ENCODE measurements around the gene FOXP3.

The FOXP3 gene

GRCh38 chrX:49273181-49273727, 8.7 kb upstream of the FOXP3 start:
- DNase-seq (ENCODE audit: low read depth) = no peak

DNA sequence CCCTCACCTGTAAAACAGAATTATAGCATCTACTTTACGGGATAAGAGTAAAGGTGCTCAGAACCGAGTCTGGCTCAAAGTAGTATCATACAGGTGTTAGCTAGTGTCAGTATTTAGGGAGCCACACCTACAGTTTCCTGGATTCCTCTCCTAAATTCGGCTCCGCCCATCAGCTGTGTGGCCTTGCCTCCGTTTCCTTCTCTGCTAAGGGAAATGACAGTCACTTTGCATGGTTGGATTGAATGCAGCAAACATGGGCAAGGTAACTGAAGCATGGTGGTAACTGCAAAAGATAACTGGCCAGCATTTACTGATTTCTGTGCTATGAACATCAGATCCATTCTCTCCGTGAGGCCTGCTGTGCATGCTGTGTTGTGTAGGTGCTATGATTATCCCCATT, 7.9 kb upstream of the FOXP3 start:
- DNase-seq (ENCODE audit: low read depth) = no peak

DNA sequence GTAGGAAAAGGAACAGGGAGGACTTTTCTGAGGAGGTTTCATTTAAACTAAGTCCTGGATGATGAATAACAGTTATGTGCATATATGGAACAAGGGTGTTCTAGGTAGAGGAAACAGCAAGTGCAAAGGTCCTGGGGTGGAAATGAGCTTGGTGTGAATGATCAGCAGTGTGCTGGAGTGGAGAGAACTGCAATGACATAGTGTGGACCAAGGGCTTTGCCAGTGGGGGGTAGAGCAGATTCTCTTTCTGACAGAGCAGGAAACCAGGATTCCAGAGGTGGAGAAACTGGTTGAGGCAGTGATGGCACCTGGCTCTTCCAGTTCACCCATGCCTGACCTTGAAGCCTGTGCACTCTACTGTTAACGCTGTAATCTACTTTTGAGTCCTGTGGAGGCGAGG, 6.8 kb upstream of the FOXP3 start:
- no peak for DNase-seq (ENCODE audit: low read depth)

GRCh38 chrX:49270249-49270921, 5.9 kb upstream of the FOXP3 start:
- DNase-seq (ENCODE audit: low read depth) = no peak

GRCh38 chrX:49269767-49270248, 5.3 kb upstream of the FOXP3 start, which contains the start of gene PPP1R3F:
PPP1R3F (plus strand) TSS chrX:49269793; CDS start chrX:49269870, 77 bp downstream.
- DNase-seq (ENCODE audit: low read depth) = no peak

GRCh38 chrX:49269010-49269766, 4.7 kb upstream of the FOXP3 start:
- DNase-seq (ENCODE audit: low read depth) = peak; percentile 81

DNA sequence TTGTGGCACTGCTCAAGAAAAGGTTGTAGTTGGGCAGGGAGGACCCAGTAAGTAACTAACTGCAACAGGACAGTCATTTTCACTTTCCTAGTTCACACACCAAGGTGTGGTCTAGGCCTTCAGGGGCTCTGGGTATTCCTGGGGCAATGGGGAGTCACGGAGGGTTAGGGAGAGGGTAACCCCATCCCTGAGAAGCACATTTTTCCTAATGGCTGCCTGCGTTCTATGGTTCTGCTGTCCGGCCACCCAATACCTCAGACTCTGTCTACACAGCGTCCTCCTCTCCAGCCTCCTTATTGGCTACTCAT, 4.1 kb upstream of the FOXP3 start:
- no peak for DNase-seq (ENCODE audit: low read depth)

DNA sequence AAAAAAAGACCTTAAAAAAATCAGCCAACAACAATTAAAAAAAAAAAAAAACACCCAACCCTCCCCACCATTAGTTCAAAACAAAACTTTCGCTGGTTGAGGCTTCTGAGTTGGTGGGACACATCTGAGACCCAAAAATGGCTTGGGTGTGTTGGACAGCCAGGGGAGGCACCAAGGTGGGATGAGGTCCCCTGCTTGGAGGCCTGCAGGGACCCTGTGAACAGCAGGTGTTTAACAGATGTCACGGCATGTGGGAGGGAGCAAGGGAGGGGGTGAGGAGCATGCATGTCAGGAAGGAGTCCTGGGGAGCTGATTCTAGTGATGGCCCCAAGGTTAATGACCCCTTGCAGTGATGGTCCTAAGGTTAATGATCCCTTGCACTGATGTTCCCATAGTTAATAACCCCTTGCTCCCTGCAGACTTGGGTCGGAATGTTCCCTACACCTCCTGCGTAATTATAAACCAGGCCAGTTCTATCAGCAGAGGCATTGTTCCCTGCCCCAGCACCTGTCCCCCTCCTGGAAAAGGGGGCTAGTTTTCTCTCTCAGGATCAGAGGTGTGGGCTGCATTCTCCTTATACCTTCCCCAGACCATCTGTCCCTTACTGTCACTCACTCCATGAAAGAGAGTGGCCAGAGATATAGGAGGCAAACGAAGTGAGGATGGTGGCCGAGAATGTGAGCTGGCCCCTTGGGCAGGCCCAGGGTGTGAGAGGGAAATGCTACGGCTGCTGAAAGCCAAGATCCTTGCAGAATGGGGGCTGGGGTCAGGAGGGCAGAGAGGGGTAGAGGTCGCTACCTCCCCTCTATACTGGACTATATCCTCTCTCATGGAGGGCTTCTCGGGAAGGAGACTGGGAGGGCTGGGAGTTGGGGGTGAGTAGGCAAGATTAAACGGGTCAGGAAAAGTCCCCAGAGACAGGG, 2.3 kb upstream of the FOXP3 start:
- no peak for DNase-seq (ENCODE audit: low read depth)

GRCh38 chrX:49263631-49264030, 879 bp downstream of the FOXP3 start:
- no peak for DNase-seq (ENCODE audit: low read depth)

GRCh38 chrX:49262603-49263002, 1.9 kb downstream of the FOXP3 start:
- DNase-seq (ENCODE audit: low read depth) = no peak

DNA sequence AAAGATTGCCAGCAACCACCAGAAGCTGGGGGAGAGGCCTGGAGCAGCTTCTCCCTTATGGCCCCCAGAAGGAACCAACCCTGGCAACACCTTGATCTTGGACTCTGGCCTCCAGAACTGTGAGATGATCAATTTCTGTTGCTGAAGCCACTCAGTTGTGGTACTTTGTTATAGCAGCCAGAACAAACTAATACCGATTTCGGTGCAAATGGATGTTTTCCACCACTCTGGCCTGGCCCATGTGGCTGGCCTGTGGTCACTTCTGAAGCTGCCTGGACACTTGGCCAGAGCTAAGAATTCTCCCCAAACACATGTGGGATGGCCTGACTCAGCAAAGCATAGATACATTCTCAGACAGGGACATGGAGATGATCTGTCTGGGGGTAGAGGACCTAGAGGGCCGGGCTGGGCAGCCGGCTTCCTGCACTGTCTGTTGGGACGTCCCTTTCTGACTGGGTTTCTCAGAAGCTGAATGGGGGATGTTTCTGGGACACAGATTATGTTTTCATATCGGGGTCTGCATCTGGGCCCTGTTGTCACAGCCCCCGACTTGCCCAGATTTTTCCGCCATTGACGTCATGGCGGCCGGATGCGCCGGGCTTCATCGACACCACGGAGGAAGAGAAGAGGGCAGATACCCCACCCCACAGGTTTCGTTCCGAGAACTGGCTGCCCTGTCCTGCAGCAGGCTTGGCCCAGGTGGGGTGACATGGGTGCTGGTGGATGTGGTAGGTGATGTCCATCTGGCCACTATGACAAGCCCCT, 4.1 kb downstream of the FOXP3 start:
- no peak for DNase-seq (ENCODE audit: low read depth)

DNA sequence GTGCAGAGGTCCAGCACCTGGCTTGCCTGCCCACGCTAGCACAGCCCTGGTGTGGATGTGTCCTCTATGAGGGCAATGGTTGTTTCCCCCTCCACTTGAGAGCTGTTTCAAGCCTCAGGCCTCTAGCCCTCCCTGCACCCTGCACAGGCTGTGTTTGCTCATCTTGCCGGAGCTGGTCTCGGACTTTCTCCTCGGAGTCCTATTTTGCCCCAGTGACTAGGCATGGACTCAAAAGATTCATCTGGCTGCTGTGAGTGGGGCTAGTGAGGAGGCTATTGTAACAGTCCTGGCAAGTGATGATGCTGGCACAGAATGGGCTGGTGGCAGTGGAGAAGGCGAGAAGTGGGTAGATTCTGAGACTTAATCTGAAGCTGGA, 5.8 kb downstream of the FOXP3 start:
- DNase-seq (ENCODE audit: low read depth) = no peak

GRCh38 chrX:49257846-49258748, 6.4 kb downstream of the FOXP3 start:
- no peak for DNase-seq (ENCODE audit: low read depth)

GRCh38 chrX:49257074-49257790, 7.3 kb downstream of the FOXP3 start:
- no peak for DNase-seq (ENCODE audit: low read depth)

DNA sequence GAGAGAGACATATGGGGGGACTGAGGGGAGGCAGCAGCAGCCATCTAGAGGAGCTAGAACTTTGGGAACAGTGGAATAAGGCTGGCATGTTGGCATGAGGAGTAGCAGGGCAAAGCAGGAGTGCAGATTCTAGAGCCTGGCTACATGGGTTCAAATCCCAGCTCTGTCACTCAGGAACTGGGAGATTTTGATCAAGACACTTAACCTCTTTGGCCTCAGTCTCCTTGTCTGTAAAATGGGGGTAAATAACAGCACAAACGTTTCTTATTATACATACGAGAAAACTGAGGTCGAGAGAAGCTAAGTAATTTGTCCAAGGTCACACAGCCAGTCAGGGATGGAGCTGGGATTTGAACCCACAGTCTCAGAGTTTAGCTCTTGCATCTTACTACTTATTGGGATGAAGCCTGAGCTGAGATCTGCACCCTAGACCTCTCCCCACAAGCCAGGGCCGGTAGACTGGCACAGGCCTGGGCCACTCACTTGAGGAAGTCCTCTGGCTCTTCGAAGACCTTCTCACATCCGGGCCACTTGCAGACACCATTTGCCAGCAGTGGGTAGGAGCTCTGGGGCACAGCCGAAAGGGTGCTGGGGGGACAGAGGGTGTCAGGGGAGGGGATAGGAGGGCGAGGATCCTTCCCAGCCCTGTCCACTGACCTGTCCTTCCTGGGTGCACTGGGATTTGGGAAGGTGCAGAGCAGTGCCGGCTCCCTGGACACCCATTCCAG, 8.1 kb downstream of the FOXP3 start:
- DNase-seq (ENCODE audit: low read depth) = no peak

- no peak for DNase-seq (ENCODE audit: low read depth)
Observed at GRCh38 chrX:49254639-49255038, 9.9 kb downstream of the FOXP3 start.

DNA sequence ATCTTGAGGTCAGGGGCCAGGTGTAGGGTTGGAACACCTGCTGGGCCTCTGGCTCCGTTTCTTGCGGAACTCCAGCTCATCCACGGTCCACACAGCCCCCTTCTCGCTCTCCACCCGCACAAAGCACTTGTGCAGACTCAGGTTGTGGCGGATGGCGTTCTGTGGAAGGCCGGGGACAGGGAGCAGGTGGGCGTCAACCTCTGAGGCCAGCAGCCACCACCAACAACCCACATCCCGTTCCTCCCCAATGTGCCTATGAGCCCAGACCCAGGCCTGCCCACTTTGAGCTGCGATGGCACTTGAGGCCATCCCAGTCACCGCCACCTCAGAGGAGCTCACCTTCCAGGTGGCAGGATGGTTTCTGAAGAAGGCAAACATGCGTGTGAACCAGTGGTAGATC, 13.2 kb downstream of the FOXP3 start:
- DNase-seq (ENCODE audit: low read depth) = no peak

GRCh38 chrX:49250578-49250977, 13.9 kb downstream of the FOXP3 start:
- DNase-seq (ENCODE audit: low read depth) = no peak

GRCh38 chrX:49250066-49250465, 14.4 kb downstream of the FOXP3 start:
- DNase-seq (ENCODE audit: low read depth) = no peak
